Body of pancreas (tissue), 4 donors: ENCODE measurements around the gene NUDT22. TPM values are rescaled to one million over a fixed set of nuclear protein-coding genes. Genes with fewer than 3 reads are reported as not detected.
A peak's percentile ranks its signal among the peaks of the same experiment; 100 is the strongest.

Source experiments
- ATAC-seq: fragments of 150-250 bp; one replicate; pipeline ENCODE4 v1.9.1; 2016
- DNase-seq, 4 donors: peaks; one replicate each; pipeline ENCODE4 v3.0.0-alpha.2; 2019
- H3K27ac ChIP-seq, 4 donors: fragments of 200-600 bp; sonication (generic); 1 replicate in 3 of 4; 2 replicates in 1 of 4; pipeline versions ENCODE4 v1.5.1 to v1.6.1; 2016 to 2019; ENCODE audit warnings: mild to moderate bottlenecking in 1 of 4, mixed read lengths in 1 of 4, moderate library complexity in 1 of 4
- H3K27me3 ChIP-seq, 2 donors: fragments of 200-600 bp; sonication (generic); one replicate each; pipeline ENCODE4 v1.6.0; 2016; ENCODE audit warnings: mild to moderate bottlenecking in 1 of 2
- H3K36me3 ChIP-seq, 2 donors: fragments of 200-600 bp; sonication (generic); replicated peaks in 1 of 2; 2 replicates each; pipeline ENCODE4 v1.5.1; 2016; ENCODE audit warnings: low read depth in 2 of 2; ENCODE audit not compliant: insufficient read depth in 1 of 2
- H3K4me1 ChIP-seq: fragments of 200-600 bp; sonication (generic); one replicate; pipeline ENCODE4 v1.6.0; 2016
- H3K4me3 ChIP-seq, 2 donors: fragments of 200-600 bp; sonication (generic); 1 replicate in 1 of 2; 2 replicates in 1 of 2; pipeline ENCODE4 v1.5.1; 2016 to 2019
- H3K9me3 ChIP-seq, 3 donors: fragments of 200-600 bp; sonication (generic); 1 replicate in 2 of 3; 2 replicates in 1 of 3; pipeline ENCODE4 v1.5.1; 2016
- CTCF ChIP-seq, 7 experiments: fragments of 450-650 bp in 4 of 7; fragments of 200-600 bp in 3 of 7; sonication (generic) in 3 of 7; IDR thresholded peaks; one replicate each; pipeline ENCODE4 v1.5.1; 2016 to 2019; ENCODE audit warnings: antibody characterized with exemption in 7 of 7
- POLR2A ChIP-seq, 3 donors: fragments of 450-650 bp; IDR thresholded peaks; one replicate each; pipeline ENCODE4 v1.6.1; 2016; ENCODE audit warnings: antibody characterized with exemption in 3 of 3, mild to moderate bottlenecking in 2 of 3
- whole genome bisulfite sequencing, 2 donors: methylation state at CpG; one replicate each; pipeline ENCODE4 v1.1.5; 2017; 5-methylcytosine and 5-hydroxymethylcytosine counted together
- intact Hi-C: fragments of 100-400 bp; cut with DNase I; formaldehyde crosslinking; loops from one replicate; pipeline ENCODE4 v1.15.1; 2023
- total RNA-seq, 2 donors: library from RNA; depleted of rRNA; stranded (reverse); fragments of >200 nt; gene quantifications; one replicate each; pipeline ENCODE4 v1.1.0, GENCODE V29; 2016

NUDT22 gene
- total RNA-seq, 2 donors from 2014 or later = 45.9 to 73.5 TPM

- WGBS, 2 donors = 67 to 85% methylated on average over 8 to 11 of the region's 11 CpGs
- no peaks in the 10 kb centered on the region for H3K9me3 ChIP-seq
- no peak for TF ChIP-seq CTCF (IDR thresholded peaks at IDR 0.05)
- no peak for TF ChIP-seq POLR2A (IDR thresholded peaks at IDR 0.05)
- no peaks in the 10 kb centered on the region for H3K36me3 ChIP-seq
- peak in 1 of 4 donors; percentile 74 for DNase-seq
- no peaks in the 10 kb centered on the region for H3K27me3 ChIP-seq
- intact Hi-C loops = no loop called here
- H3K4me3 ChIP-seq = no peak overlapping the region
- peak overlapping the region; percentile 98 to 100 (median 100) for H3K27ac ChIP-seq
- peaks cover 80% of the 10 kb centered on the region for H3K4me1 ChIP-seq
- no peak for ATAC-seq
These were observed 13.8 kb downstream of the NUDT22 start for GRCh38 chr11:64239662-64240434.

GRCh38 chr11:64240435-64241240 is 14.6 kb downstream of the NUDT22 start, which contains the start of gene FKBP2:
TSS of gene FKBP2 (plus strand) at chr11:64241095. CDS start at chr11:64242388, 1,293 bp downstream.
- H3K4me3 ChIP-seq = peak within 1 kb of the TSS; percentile 78 to 85
- peak within 1 kb of the TSS; percentile 98 to 100 (median 100) for H3K27ac ChIP-seq
- ATAC-seq (peak; percentile 72), DNase-seq (peak; percentile 98)
- no peaks in the 10 kb centered on the region for H3K36me3 ChIP-seq
- no peaks in the 10 kb centered on the region for H3K9me3 ChIP-seq
- H3K4me1 ChIP-seq = peaks cover 78% of the 10 kb centered on the region
- no peaks in the 10 kb centered on the region for H3K27me3 ChIP-seq
- 1 to 5% methylated on average over 14 to 48 of the region's 58 CpGs for WGBS, 2 donors
- TF ChIP-seq CTCF (IDR thresholded peaks at IDR 0.05) (peak in 2 of 7 experiments; percentile 17 to 23), POLR2A (IDR thresholded peaks at IDR 0.05) (peak; percentile 89 to 97 (median 96))
- intact Hi-C loops = no loop called here

- 0 to 1% methylated on average over 13 to 21 of the region's 24 CpGs for WGBS, 2 donors
- intact Hi-C loops = no loop called here
These were observed 15.1 kb downstream of the NUDT22 start for GRCh38 chr11:64241241-64241490.

More at GRCh38 chr11:64241241-64241490, 15.1 kb downstream of the NUDT22 start:
- Histone ChIP-seq H3K9me3 (no peaks in the 10 kb centered on the region), H3K36me3 (no peaks in the 10 kb centered on the region), H3K27me3 (no peaks in the 10 kb centered on the region), H3K4me1 (peaks cover 73% of the 10 kb centered on the region), H3K4me3 (peak overlapping the region; percentile 6 to 53), H3K27ac (peak overlapping the region; percentile 98 to 100 (median 100))
- ATAC-seq (peak; percentile 80), DNase-seq (peak in 2 of 4 donors; percentile 100)
- TF ChIP-seq POLR2A (IDR thresholded peaks at IDR 0.05) (no peak), CTCF (IDR thresholded peaks at IDR 0.05) (no peak)
